GM19043 (cell line): ENCODE measurements around the gene THY1.
"Not testable (repeated sequence)": the region's sequence is repeated elsewhere in the genome, so short reads cannot be mapped to it uniquely, and the experiment has no call there.

Experiments used
- ATAC-seq: cut with Tn5 transposase; IDR thresholded peaks from one replicate; pipeline ENCODE4 v1.9.1; 2021; ENCODE audit warnings: low read depth; ENCODE audit not compliant: unreplicated experiment

The THY1 gene

GRCh38 chr11:119446434-119446833 lies 23.5 kb upstream of the THY1 start:
- no peak for ATAC-seq

- no peak for ATAC-seq
These were observed 22.9 kb upstream of the THY1 start for GRCh38 chr11:119445850-119446249.

- no peak for ATAC-seq
These were observed 22.4 kb upstream of the THY1 start for GRCh38 chr11:119445379-119445778.

GRCh38 chr11:119441898-119442243 lies 18.9 kb upstream of the THY1 start:
- no peak for ATAC-seq

GRCh38 chr11:119438599-119438998 lies 15.6 kb upstream of the THY1 start:
- ATAC-seq: no peak

GRCh38 chr11:119437521-119437920 lies 14.5 kb upstream of the THY1 start:
- ATAC-seq: not testable (repeated sequence)

- ATAC-seq: no peak
These were observed 13.7 kb upstream of the THY1 start for GRCh38 chr11:119436711-119437110.

GRCh38 chr11:119436093-119436492 lies 13.1 kb upstream of the THY1 start:
- ATAC-seq: no peak

GRCh38 chr11:119434591-119435330 lies 11.8 kb upstream of the THY1 start:
- no peak for ATAC-seq

- no peak for ATAC-seq
These were observed 10.4 kb upstream of the THY1 start for GRCh38 chr11:119433358-119433725.

- ATAC-seq: no peak
These were observed 9.7 kb upstream of the THY1 start for GRCh38 chr11:119432484-119433357.

GRCh38 chr11:119431523-119431922 lies 8.6 kb upstream of the THY1 start:
- no peak for ATAC-seq

- no peak for ATAC-seq
These were observed 4.3 kb upstream of the THY1 start for GRCh38 chr11:119427279-119427678.

- ATAC-seq: no peak
These were observed 3.2 kb upstream of the THY1 start for GRCh38 chr11:119426142-119426541.

- ATAC-seq: no peak
These were observed 1.8 kb upstream of the THY1 start for GRCh38 chr11:119424775-119425174.

- no peak for ATAC-seq
These were observed 1.3 kb upstream of the THY1 start for GRCh38 chr11:119424276-119424675.

- no peak for ATAC-seq
These were observed 710 bp upstream of the THY1 start for GRCh38 chr11:119423509-119424254.

- no peak for ATAC-seq
These were observed 797 bp downstream of the THY1 start for GRCh38 chr11:119421941-119422808.

- ATAC-seq: no peak
These were observed 1.6 kb downstream of the THY1 start for GRCh38 chr11:119421351-119421750.

- ATAC-seq: no peak
These were observed 2.3 kb downstream of the THY1 start for GRCh38 chr11:119420631-119421030.
